SU-DHL-6 (cell line): ENCODE data around the gene VIM.

ENCODE experiments used
- H2AFZ ChIP-seq: fragments of 200-600 bp; sonication (generic); 2 replicates; pipeline ENCODE4 v1.6.1; 2014; ENCODE audit warnings: low read depth, mild to moderate bottlenecking, moderate library complexity, mixed read lengths, antibody characterized with exemption, low read length; ENCODE audit not compliant: severe bottlenecking
- H3F3A ChIP-seq: fragments of 200-600 bp; shearing (Covaris generic); 2 replicates; pipeline ENCODE4 v1.6.0; 2016; ENCODE audit warnings: antibody characterized with exemption, mild to moderate bottlenecking; ENCODE audit not compliant: insufficient read depth
- H3K27ac ChIP-seq: fragments of 200-600 bp; sonication (generic); 2 replicates; pipeline ENCODE4 v1.5.1; 2016; ENCODE audit warnings: low read depth, mild to moderate bottlenecking, low read length, moderate library complexity, mixed read lengths
- H3K27me3 ChIP-seq: fragments of 200-600 bp; sonication (generic), shearing (Covaris generic); 2 replicates; pipeline ENCODE4 v1.6.0; 2014; ENCODE audit warnings: mild to moderate bottlenecking, low read length
- H3K36me3 ChIP-seq: fragments of 200-600 bp; sonication (generic); 2 replicates; pipeline ENCODE4 v1.6.1; 2014; ENCODE audit warnings: mild to moderate bottlenecking, low read length, mixed read lengths
- H3K4me2 ChIP-seq: fragments of 300-600, 200-600 bp; shearing (Covaris generic), sonication (generic); 2 replicates; pipeline ENCODE4 v1.6.0; 2014; ENCODE audit warnings: low read length, low read depth, mild to moderate bottlenecking; ENCODE audit not compliant: poor library complexity, severe bottlenecking
- H3K4me3 ChIP-seq: fragments of 200-600 bp; sonication (generic); 2 replicates; pipeline ENCODE4 v1.5.1; 2014; ENCODE audit warnings: antibody characterized with exemption, low read length, mild to moderate bottlenecking, mixed read lengths; ENCODE audit not compliant: insufficient read depth, poor library complexity, severe bottlenecking
- H3K79me2 ChIP-seq: fragments of 200-600 bp; sonication (generic); 2 replicates; pipeline ENCODE4 v1.6.1; 2014; ENCODE audit warnings: mild to moderate bottlenecking, low read length, moderate library complexity; ENCODE audit not compliant: insufficient read depth
- H3K9ac ChIP-seq: fragments of 200-600 bp; sonication (generic); 2 replicates; pipeline ENCODE4 v1.7.0; 2014; ENCODE audit warnings: mild to moderate bottlenecking, low read length
- H3K9me2 ChIP-seq: fragments of 200-600 bp; sonication (generic); replicated peaks from 2 replicates; pipeline ENCODE4 v1.6.1; 2014; ENCODE audit warnings: low read length; ENCODE audit not compliant: insufficient read depth
- H3K9me3 ChIP-seq: fragments of 200-600 bp; sonication (generic); 2 replicates; pipeline ENCODE4 v1.6.1; 2014; ENCODE audit warnings: low read length, mixed read lengths; ENCODE audit not compliant: insufficient read depth
- H4K20me1 ChIP-seq: fragments of 200-600 bp; sonication (generic); 2 replicates; pipeline ENCODE4 v1.6.1; 2014; ENCODE audit warnings: low read depth, mild to moderate bottlenecking, antibody characterized with exemption, low read length, moderate library complexity, mixed read lengths
- EZH2phosphoT487 ChIP-seq: fragments of 200-600 bp; sonication (generic), shearing (Covaris generic); conservative IDR thresholded peaks from 2 replicates; pipeline ENCODE4 v1.6.1; 2018; ENCODE audit warnings: mild to moderate bottlenecking, antibody characterized with exemption, low read length, moderate library complexity, mixed read lengths
- TF ChIP-seq, protein P1 (sequence below): fragments of 200-600 bp; sonication (generic); IDR thresholded peaks from one replicate; pipeline ENCODE4 v1.5.1; 2017; ENCODE audit warnings: antibody characterized with exemption, mild to moderate bottlenecking, low read length, moderate library complexity; ENCODE audit not compliant: insufficient read depth, poor library complexity, severe bottlenecking

The VIM gene

GRCh38 chr10:17210361-17210760 lies 17.7 kb upstream of the VIM start:
- no peaks in the 10 kb centered on the region for H3K79me2 ChIP-seq
- no peak overlapping the region for H3K9ac ChIP-seq
- no peaks in the 10 kb centered on the region for H3K9me2 ChIP-seq
- H4K20me1 ChIP-seq: no peaks in the 10 kb centered on the region; the same call in 1 of the 2 replicates
- H3F3A ChIP-seq: no peaks in the 10 kb centered on the region
- H3K4me2 ChIP-seq: no peak overlapping the region
- H3K36me3 ChIP-seq: no peaks in the 10 kb centered on the region
- no peaks in the 10 kb centered on the region for H3K9me3 ChIP-seq
- no peak for TF ChIP-seq EZH2phosphoT487
- TF ChIP-seq, protein P1, sequence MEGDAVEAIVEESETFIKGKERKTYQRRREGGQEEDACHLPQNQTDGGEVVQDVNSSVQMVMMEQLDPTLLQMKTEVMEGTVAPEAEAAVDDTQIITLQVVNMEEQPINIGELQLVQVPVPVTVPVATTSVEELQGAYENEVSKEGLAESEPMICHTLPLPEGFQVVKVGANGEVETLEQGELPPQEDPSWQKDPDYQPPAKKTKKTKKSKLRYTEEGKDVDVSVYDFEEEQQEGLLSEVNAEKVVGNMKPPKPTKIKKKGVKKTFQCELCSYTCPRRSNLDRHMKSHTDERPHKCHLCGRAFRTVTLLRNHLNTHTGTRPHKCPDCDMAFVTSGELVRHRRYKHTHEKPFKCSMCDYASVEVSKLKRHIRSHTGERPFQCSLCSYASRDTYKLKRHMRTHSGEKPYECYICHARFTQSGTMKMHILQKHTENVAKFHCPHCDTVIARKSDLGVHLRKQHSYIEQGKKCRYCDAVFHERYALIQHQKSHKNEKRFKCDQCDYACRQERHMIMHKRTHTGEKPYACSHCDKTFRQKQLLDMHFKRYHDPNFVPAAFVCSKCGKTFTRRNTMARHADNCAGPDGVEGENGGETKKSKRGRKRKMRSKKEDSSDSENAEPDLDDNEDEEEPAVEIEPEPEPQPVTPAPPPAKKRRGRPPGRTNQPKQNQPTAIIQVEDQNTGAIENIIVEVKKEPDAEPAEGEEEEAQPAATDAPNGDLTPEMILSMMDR: no peak
- no peaks in the 10 kb centered on the region for H3K27me3 ChIP-seq
- no peak overlapping the region for H3K4me3 ChIP-seq
- H2AFZ ChIP-seq: no peak overlapping the region
- H3K27ac ChIP-seq: no peak overlapping the region

- Histone ChIP-seq H3K9me2 (no peaks in the 10 kb centered on the region), H3K9ac (no peak overlapping the region), H3K36me3 (no peaks in the 10 kb centered on the region), H3K27me3 (no peaks in the 10 kb centered on the region), H3K27ac (no peak overlapping the region), H3K4me2 (no peak overlapping the region), H3K9me3 (no peaks in the 10 kb centered on the region), H3K79me2 (no peaks in the 10 kb centered on the region), H3F3A (no peaks in the 10 kb centered on the region), H4K20me1 (no peaks in the 10 kb centered on the region; the same call in 1 of the 2 replicates), H3K4me3 (no peak overlapping the region), H2AFZ (no peak overlapping the region)
- no peak for TF ChIP-seq EZH2phosphoT487
- TF ChIP-seq, protein P1: no peak
Measured at GRCh38 chr10:17212802-17213221, 15.2 kb upstream of the VIM start.

GRCh38 chr10:17213646-17214349 lies 14.2 kb upstream of the VIM start:
- no peak overlapping the region for H3K27ac ChIP-seq
- no peaks in the 10 kb centered on the region for H3K27me3 ChIP-seq
- H2AFZ ChIP-seq: no peak overlapping the region
- H3K4me2 ChIP-seq: no peak overlapping the region
- no peaks in the 10 kb centered on the region for H3F3A ChIP-seq
- H3K4me3 ChIP-seq: no peak overlapping the region
- TF ChIP-seq, protein P1: no peak
- no peak for TF ChIP-seq EZH2phosphoT487
- no peaks in the 10 kb centered on the region for H3K9me2 ChIP-seq
- H3K79me2 ChIP-seq: no peaks in the 10 kb centered on the region
- H3K9ac ChIP-seq: no peak overlapping the region
- H4K20me1 ChIP-seq: no peaks in the 10 kb centered on the region; the same call in 1 of the 2 replicates
- no peaks in the 10 kb centered on the region for H3K36me3 ChIP-seq
- no peaks in the 10 kb centered on the region for H3K9me3 ChIP-seq
